Kidney epithelial cell (primary cell): ENCODE measurements around the gene JMJD1C. TPM values are rescaled to one million over a fixed set of nuclear protein-coding genes. Genes with fewer than 3 reads are reported as not detected.
"Not testable (repeated sequence)": the region's sequence is repeated elsewhere in the genome, so short reads cannot be mapped to it uniquely, and the experiment has no call there.

Experiments
- DNase-seq: peaks from one replicate; pipeline ENCODE4 v3.0.0-alpha.2; 2010; ENCODE audit warnings: low read depth
- H3K27me3 ChIP-seq: 2 replicates; pipeline ENCODE4 v1.6.0; 2011; ENCODE audit warnings: low read length; ENCODE audit not compliant: control insufficient read depth, insufficient read depth
- H3K36me3 ChIP-seq: 2 replicates; pipeline ENCODE4 v1.5.1; 2011; ENCODE audit warnings: low read length; ENCODE audit not compliant: control insufficient read depth, insufficient read depth
- H3K4me3 ChIP-seq: 2 replicates; pipeline ENCODE4 v1.5.1; 2011; ENCODE audit warnings: low read depth, mild to moderate bottlenecking, control low read depth, low read length
- CTCF ChIP-seq: IDR thresholded peaks from 2 replicates; pipeline ENCODE4 v1.5.1; 2011; ENCODE audit warnings: mild to moderate bottlenecking, moderate library complexity, low read length, control low read depth, inconsistent platforms; ENCODE audit not compliant: insufficient read depth, poor library complexity, severe bottlenecking
- total RNA-seq: library from RNA; depleted of rRNA; stranded (reverse); fragments of >200 nt; gene quantifications from 2 replicates; pipeline ENCODE4 v1.2.3, GENCODE V29; 2015

Gene JMJD1C
- total RNA-seq, 1 donor from 2014 or later = 90.3 TPM

GRCh38 chr10:63352976-63353375, 112.8 kb downstream of the JMJD1C start:
- no peaks in the 10 kb centered on the region for H3K36me3 ChIP-seq

GRCh38 chr10:63348245-63348850, 117.4 kb downstream of the JMJD1C start:
- no peaks in the 10 kb centered on the region for H3K36me3 ChIP-seq
- H3K4me3 ChIP-seq = no peak overlapping the region
- no peaks in the 10 kb centered on the region for H3K27me3 ChIP-seq
- TF ChIP-seq CTCF = no peak
- no peak for DNase-seq

More at GRCh38 chr10:63352976-63353375, 112.8 kb downstream of the JMJD1C start:
- H3K27me3 ChIP-seq = no peaks in the 10 kb centered on the region
- H3K4me3 ChIP-seq = no peak overlapping the region
- TF ChIP-seq CTCF = no peak
- DNase-seq = no peak

GRCh38 chr10:63346015-63346441, 119.7 kb downstream of the JMJD1C start:
- no peak for DNase-seq
- Histone ChIP-seq H3K36me3 (no peaks in the 10 kb centered on the region), H3K27me3 (no peaks in the 10 kb centered on the region), H3K4me3 (no peak overlapping the region)
- TF ChIP-seq CTCF = no peak

- Histone ChIP-seq H3K4me3 (no peak overlapping the region), H3K27me3 (no peaks in the 10 kb centered on the region), H3K36me3 (no peaks in the 10 kb centered on the region)
- no peak for TF ChIP-seq CTCF
- DNase-seq = no peak
These were observed 121.5 kb downstream of the JMJD1C start for GRCh38 chr10:63344269-63344668.

- Histone ChIP-seq H3K4me3 (no peak overlapping the region), H3K36me3 (no peaks in the 10 kb centered on the region), H3K27me3 (no peaks in the 10 kb centered on the region)
- no peak for DNase-seq
- TF ChIP-seq CTCF = no peak
These were observed 122.3 kb downstream of the JMJD1C start for GRCh38 chr10:63343476-63343875.

- not testable (repeated sequence) for H3K27me3 ChIP-seq, DNase-seq, H3K36me3 ChIP-seq, H3K4me3 ChIP-seq
These were observed 126.1 kb downstream of the JMJD1C start for GRCh38 chr10:63339640-63340039.
